PFSK-1 (cell line): ENCODE measurements around the gene KMT2C.

Experiments used
- POLR2AphosphoS5 ChIP-seq: IDR thresholded peaks from 2 replicates; pipeline ENCODE4 v1.6.1; 2012; ENCODE audit warnings: low read depth, mild to moderate bottlenecking, control low read depth, low read length, moderate library complexity
- REST ChIP-seq, 2 experiments: IDR thresholded peaks; 2 replicates each; pipeline versions ENCODE4 v1.6.1 to v1.8.0; 2011 to 2012; ENCODE audit warnings: low read depth in 2 of 2, low read length in 2 of 2, control low read depth in 1 of 2, inconsistent platforms in 1 of 2, mild to moderate bottlenecking in 1 of 2, moderate library complexity in 1 of 2; ENCODE audit not compliant: insufficient read depth in 1 of 2
- SIN3A ChIP-seq: IDR thresholded peaks from 2 replicates; pipeline ENCODE4 v1.6.1; 2012; ENCODE audit warnings: mild to moderate bottlenecking, low read length, moderate library complexity, borderline replicate concordance; ENCODE audit not compliant: insufficient read depth
- TAF1 ChIP-seq: IDR thresholded peaks from 2 replicates; pipeline ENCODE4 v1.6.1; 2012; ENCODE audit warnings: low read length, control low read depth, borderline replicate concordance; ENCODE audit not compliant: insufficient read depth

GRCh38 chr7:152382244-152382643 is 53.6 kb downstream of the KMT2C start:
- no peak for TF ChIP-seq SIN3A
- no peak for TF ChIP-seq REST (IDR thresholded peaks at IDR 0.05; ENCODE audit: insufficient read depth in 1 of 2, low read depth in 2 of 2, low read length in 2 of 2)
- no peak for TF ChIP-seq TAF1
- no peak for TF ChIP-seq POLR2AphosphoS5
